ENCODE measurements around the gene MELTF.

The MELTF gene

DNA sequence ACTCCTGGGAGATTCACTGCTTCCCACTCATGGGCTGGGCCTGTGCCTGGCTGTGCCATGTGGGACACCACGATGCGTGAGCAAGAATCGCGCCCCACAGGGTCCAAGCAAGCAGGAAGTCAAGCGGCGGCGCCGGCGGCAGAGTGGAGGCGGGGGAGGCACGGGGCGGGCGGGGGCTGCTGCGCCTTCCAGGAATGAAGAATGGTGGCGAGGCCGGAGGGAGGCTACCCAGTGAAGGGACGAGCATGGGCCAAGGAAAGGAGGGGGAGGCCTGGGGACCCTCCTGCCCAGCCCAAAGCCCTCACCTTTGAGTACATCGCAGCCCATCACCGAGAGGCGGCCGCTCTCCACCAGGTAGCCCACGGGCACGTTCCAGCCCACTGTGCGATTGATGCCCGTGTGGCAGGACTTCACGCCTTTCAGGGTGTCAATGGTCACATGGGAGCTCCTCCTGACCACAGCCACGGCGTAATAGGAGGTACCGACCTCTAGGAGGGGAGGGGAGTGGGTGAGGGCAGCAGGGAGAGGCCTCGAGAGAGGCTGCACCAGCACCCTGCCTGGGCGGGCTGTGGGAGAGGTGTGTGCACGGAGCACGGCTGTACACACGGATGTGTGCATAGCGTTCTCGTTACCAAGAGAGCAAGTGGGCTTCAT is 5.5 kb downstream of the MELTF start:
- H3K9me3 ChIP-seq (ENCODE audit: control insufficient read depth, low read length): no peaks in the 10 kb centered on the region

DNA sequence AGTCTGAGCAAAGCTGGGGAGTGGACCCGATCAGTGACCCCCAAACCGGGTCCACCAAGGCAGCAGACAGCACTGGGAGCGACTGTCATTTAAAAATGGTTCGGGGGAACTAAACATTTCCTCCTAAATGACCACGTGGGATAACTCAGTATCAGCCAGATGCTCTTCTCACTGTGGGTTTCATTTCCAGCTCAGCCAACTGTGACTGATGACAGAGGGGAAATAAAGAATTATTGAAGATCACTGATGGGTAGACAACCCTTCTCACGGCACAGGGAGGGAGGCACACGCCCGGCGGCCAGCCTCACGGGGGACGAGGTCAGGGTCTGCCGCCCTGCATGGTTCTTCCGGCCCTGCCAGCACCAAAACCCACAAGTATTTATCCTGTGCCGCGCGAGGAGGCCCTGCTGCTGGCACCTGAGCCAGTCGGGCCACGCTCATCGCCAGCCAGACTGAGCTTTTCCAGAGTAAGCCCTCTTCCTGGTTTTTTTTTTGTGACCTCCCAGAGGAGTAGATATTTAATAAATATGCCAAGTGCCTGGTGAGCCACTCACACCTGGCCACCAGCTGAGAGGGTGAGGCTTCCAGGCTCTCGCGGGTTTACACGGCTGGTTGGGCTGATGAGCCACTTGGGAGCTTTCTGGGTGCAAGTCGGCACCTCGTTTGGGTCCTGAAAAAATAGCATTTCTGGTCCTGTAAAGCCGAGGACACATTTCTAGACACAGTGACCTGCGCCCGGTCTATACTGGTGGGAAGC is 6.2 kb downstream of the MELTF start:
- 90% methylated on average over 27 of the region's 27 CpGs for WGBS
- Histone ChIP-seq H3K9ac (ENCODE audit: low read length) (no peak overlapping the region), H2BK12ac (ENCODE audit: low read length in 2 of 2) (no peak overlapping the region), H3K27ac (ENCODE audit: low read length, poor library complexity, severe bottlenecking) (no peak overlapping the region), H4K8ac (ENCODE audit: low read length) (no peak overlapping the region), H3K23ac (ENCODE audit: low read length in 2 of 2) (no peak overlapping the region), H2BK5ac (ENCODE audit: low read depth, low read length, poor library complexity, severe bottlenecking) (no peak overlapping the region), H3K18ac (ENCODE audit: low read depth in 1 of 2, low read length in 2 of 2) (no peak overlapping the region), H3K14ac (ENCODE audit: low read length in 2 of 2) (no peak overlapping the region), H3K4ac (ENCODE audit: low read depth in 1 of 2, low read length in 2 of 2) (no peak overlapping the region), H3K4me1 (ENCODE audit: control insufficient read depth, insufficient read depth, low read depth, low read length) (peaks cover 30% of the 10 kb centered on the region), H2AK5ac (ENCODE audit: low read length, severe bottlenecking) (peak overlapping the region; percentile 19), H3K4me3 (ENCODE audit: insufficient read depth in 1 of 2, low read depth in 1 of 2, low read length in 2 of 2) (no peak overlapping the region), H3K27me3 (ENCODE audit: control insufficient read depth in 1 of 2, insufficient read depth in 1 of 2, low read length in 2 of 2) (peaks cover 53 to 66% of the 10 kb centered on the region in 2 experiments), H2AFZ (ENCODE audit: low read depth, low read length) (no peak overlapping the region), H2BK120ac (ENCODE audit: low read depth, low read length) (no peak overlapping the region), H3K4me2 (ENCODE audit: low read length, poor library complexity, severe bottlenecking) (peak overlapping the region; percentile 49), H4K91ac (ENCODE audit: low read length) (no peak overlapping the region), H3K79me1 (replicated peaks; ENCODE audit: low read length, poor library complexity, severe bottlenecking) (no peaks in the 10 kb centered on the region), H2BK15ac (ENCODE audit: low read depth, poor library complexity, severe bottlenecking) (no peak overlapping the region), H3K9me3 (ENCODE audit: control insufficient read depth, low read length) (no peaks in the 10 kb centered on the region), H3K36me3 (ENCODE audit: control insufficient read depth in 1 of 2, insufficient read depth in 2 of 2, low read depth in 1 of 2, low read length in 2 of 2) (peaks cover 0 to 16% of the 10 kb centered on the region in 2 experiments)
- DNase-seq: no peak

More for the DNA sequence above, 5.5 kb downstream of the MELTF start:
- Histone ChIP-seq H3K4me1 (ENCODE audit: control insufficient read depth, insufficient read depth, low read depth, low read length) (peaks cover 35% of the 10 kb centered on the region), H3K14ac (ENCODE audit: low read length in 2 of 2) (no peak overlapping the region), H3K79me1 (replicated peaks; ENCODE audit: low read length, poor library complexity, severe bottlenecking) (no peaks in the 10 kb centered on the region), H2BK5ac (ENCODE audit: low read depth, low read length, poor library complexity, severe bottlenecking) (no peak overlapping the region), H3K4ac (ENCODE audit: low read depth in 1 of 2, low read length in 2 of 2) (no peak overlapping the region), H3K4me2 (ENCODE audit: low read length, poor library complexity, severe bottlenecking) (no peak overlapping the region), H3K27me3 (ENCODE audit: control insufficient read depth in 1 of 2, insufficient read depth in 1 of 2, low read length in 2 of 2) (peaks cover 49 to 69% of the 10 kb centered on the region in 2 experiments), H2AK5ac (ENCODE audit: low read length, severe bottlenecking) (no peak overlapping the region), H3K4me3 (ENCODE audit: insufficient read depth in 1 of 2, low read depth in 1 of 2, low read length in 2 of 2) (no peak overlapping the region), H3K36me3 (ENCODE audit: control insufficient read depth in 1 of 2, insufficient read depth in 2 of 2, low read depth in 1 of 2, low read length in 2 of 2) (peaks cover 0 to 16% of the 10 kb centered on the region in 2 experiments), H3K18ac (ENCODE audit: low read depth in 1 of 2, low read length in 2 of 2) (no peak overlapping the region), H3K9ac (ENCODE audit: low read length) (no peak overlapping the region), H3K27ac (ENCODE audit: low read length, poor library complexity, severe bottlenecking) (no peak overlapping the region), H4K8ac (ENCODE audit: low read length) (no peak overlapping the region), H3K23ac (ENCODE audit: low read length in 2 of 2) (no peak overlapping the region), H2BK15ac (ENCODE audit: low read depth, poor library complexity, severe bottlenecking) (no peak overlapping the region), H2BK120ac (ENCODE audit: low read depth, low read length) (no peak overlapping the region), H4K91ac (ENCODE audit: low read length) (peak overlapping the region; percentile 34), H2BK12ac (ENCODE audit: low read length in 2 of 2) (no peak overlapping the region), H2AFZ (ENCODE audit: low read depth, low read length) (no peak overlapping the region)
- no peak for DNase-seq
- 88% methylated on average over 31 of the region's 36 CpGs for whole genome bisulfite sequencing

DNA sequence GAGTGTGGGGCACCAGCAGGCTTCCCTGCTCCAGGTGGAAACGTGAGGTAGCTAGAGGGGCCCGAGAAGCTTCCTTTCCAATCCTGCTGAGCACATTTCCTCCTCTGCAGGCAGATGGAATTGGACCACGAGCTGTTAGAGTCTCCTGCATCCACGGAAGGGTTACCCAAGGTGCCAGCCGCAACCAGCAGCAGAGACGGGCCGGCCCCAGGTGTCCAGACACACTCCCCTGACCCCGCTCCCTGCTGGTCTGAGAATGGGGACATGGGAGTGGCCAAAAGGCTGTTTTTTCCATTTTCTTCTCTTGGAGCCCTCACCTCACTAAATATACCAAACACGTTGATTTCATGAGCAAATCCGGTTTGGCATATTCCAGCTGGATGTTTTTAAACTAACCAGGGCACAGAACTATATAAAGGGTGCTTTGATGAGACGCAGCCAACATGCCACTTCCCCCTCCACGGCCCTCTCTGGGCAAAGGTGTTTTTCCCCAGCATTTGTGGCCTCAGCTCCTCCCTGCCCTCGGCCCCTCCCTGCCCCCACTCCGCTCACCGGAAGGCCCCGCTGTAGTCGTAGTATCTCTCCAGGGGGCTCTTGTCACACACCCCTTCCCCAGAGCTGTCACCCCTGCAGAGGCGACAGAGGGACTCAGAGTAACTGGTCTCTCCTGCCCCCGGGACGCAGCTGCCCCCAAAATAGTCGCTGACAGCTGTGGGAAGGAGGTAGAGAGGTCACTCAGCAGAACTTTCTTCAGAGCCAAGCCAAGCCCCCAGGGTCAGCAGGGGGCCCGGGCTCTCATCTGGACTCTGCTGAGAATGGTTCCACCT is 7.0 kb downstream of the MELTF start:
- Histone ChIP-seq H3K23ac (ENCODE audit: low read length in 2 of 2) (no peak overlapping the region), H2BK15ac (ENCODE audit: low read depth, poor library complexity, severe bottlenecking) (no peak overlapping the region), H2AFZ (ENCODE audit: low read depth, low read length) (no peak overlapping the region), H3K27ac (ENCODE audit: low read length, poor library complexity, severe bottlenecking) (no peak overlapping the region), H3K9ac (ENCODE audit: low read length) (no peak overlapping the region), H3K79me1 (replicated peaks; ENCODE audit: low read length, poor library complexity, severe bottlenecking) (no peaks in the 10 kb centered on the region), H2BK120ac (ENCODE audit: low read depth, low read length) (no peak overlapping the region), H2AK5ac (ENCODE audit: low read length, severe bottlenecking) (peak overlapping the region; percentile 19), H4K91ac (ENCODE audit: low read length) (no peak overlapping the region), H3K18ac (ENCODE audit: low read depth in 1 of 2, low read length in 2 of 2) (no peak overlapping the region), H3K14ac (ENCODE audit: low read length in 2 of 2) (no peak overlapping the region), H3K4me2 (ENCODE audit: low read length, poor library complexity, severe bottlenecking) (peak overlapping the region; percentile 49), H3K4me1 (ENCODE audit: control insufficient read depth, insufficient read depth, low read depth, low read length) (peaks cover 27% of the 10 kb centered on the region), H3K36me3 (ENCODE audit: control insufficient read depth in 1 of 2, insufficient read depth in 2 of 2, low read depth in 1 of 2, low read length in 2 of 2) (peaks cover 0 to 16% of the 10 kb centered on the region in 2 experiments), H2BK12ac (ENCODE audit: low read length in 2 of 2) (no peak overlapping the region), H2BK5ac (ENCODE audit: low read depth, low read length, poor library complexity, severe bottlenecking) (no peak overlapping the region), H3K9me3 (ENCODE audit: control insufficient read depth, low read length) (no peaks in the 10 kb centered on the region), H3K4ac (ENCODE audit: low read depth in 1 of 2, low read length in 2 of 2) (no peak overlapping the region), H4K8ac (ENCODE audit: low read length) (no peak overlapping the region), H3K27me3 (ENCODE audit: control insufficient read depth in 1 of 2, insufficient read depth in 1 of 2, low read length in 2 of 2) (peaks cover 53 to 60% of the 10 kb centered on the region in 2 experiments), H3K4me3 (ENCODE audit: insufficient read depth in 1 of 2, low read depth in 1 of 2, low read length in 2 of 2) (no peak overlapping the region)
- no peak for DNase-seq
- WGBS: 47% methylated on average over 21 of the region's 22 CpGs

All from mesenchymal stem cell (in vitro differentiated cells and primary cell).